MG63 (cell line): Measurements from ENCODE around the gene SMIM41. TPM values are rescaled to one million over a fixed set of nuclear protein-coding genes. Genes with fewer than 3 reads are reported as not detected.

Source experiments
- DNase-seq: peaks from one replicate; pipeline ENCODE4 v3.0.0-alpha.2; 2020
- H3K27me3 ChIP-seq: fragments of 250-450 bp; sonication (Bioruptor Pico); 2 replicates; pipeline ENCODE4 v1.5.1; 2020; ENCODE audit warnings: mild to moderate bottlenecking, moderate library complexity
- H3K36me3 ChIP-seq: fragments of 250-450 bp; sonication (Bioruptor Pico); 2 replicates; pipeline ENCODE4 v1.5.1; 2020; ENCODE audit warnings: mild to moderate bottlenecking, moderate library complexity
- H3K4me3 ChIP-seq: fragments of 250-450 bp; sonication (Bioruptor Pico); 2 replicates; pipeline ENCODE4 v1.5.1; 2020; ENCODE audit warnings: mild to moderate bottlenecking, moderate library complexity
- H3K9me3 ChIP-seq: fragments of 250-450 bp; sonication (Bioruptor Pico); 2 replicates; pipeline ENCODE4 v1.5.1; 2020; ENCODE audit warnings: mild to moderate bottlenecking, moderate library complexity
- total RNA-seq: library from RNA; depleted of rRNA; stranded (reverse); fragments of >200 nt; shearing (Covaris generic); gene quantifications from 2 replicates; pipeline ENCODE4 v1.2.3, GENCODE V29; 2014; ENCODE audit warnings: low replicate concordance

SMIM41 gene
- total RNA-seq, 1 experiment from 2014 or later: not detected

GRCh38 chr12:52144512-52145227, 65.2 kb downstream of the SMIM41 start:
- no peak for DNase-seq
- H3K4me3 ChIP-seq: no peak overlapping the region
- no peaks in the 10 kb centered on the region for H3K27me3 ChIP-seq
- no peaks in the 10 kb centered on the region for H3K36me3 ChIP-seq
- no peaks in the 10 kb centered on the region for H3K9me3 ChIP-seq

GRCh38 chr12:52145228-52146088, 66.0 kb downstream of the SMIM41 start:
- no peaks in the 10 kb centered on the region for H3K36me3 ChIP-seq
- DNase-seq: no peak

GRCh38 chr12:52146089-52146821, 66.8 kb downstream of the SMIM41 start:
- H3K4me3 ChIP-seq: no peak overlapping the region
- H3K27me3 ChIP-seq: no peaks in the 10 kb centered on the region
- DNase-seq: no peak
- H3K36me3 ChIP-seq: no peaks in the 10 kb centered on the region
- H3K9me3 ChIP-seq: no peaks in the 10 kb centered on the region

More at GRCh38 chr12:52145228-52146088, 66.0 kb downstream of the SMIM41 start:
- no peak overlapping the region for H3K4me3 ChIP-seq
- no peaks in the 10 kb centered on the region for H3K27me3 ChIP-seq
- no peaks in the 10 kb centered on the region for H3K9me3 ChIP-seq

- no peak for DNase-seq
- Histone ChIP-seq H3K4me3 (no peak overlapping the region), H3K9me3 (no peaks in the 10 kb centered on the region), H3K27me3 (no peaks in the 10 kb centered on the region), H3K36me3 (no peaks in the 10 kb centered on the region)
These were observed 67.4 kb downstream of the SMIM41 start for GRCh38 chr12:52146822-52147366.

- DNase-seq: peak; percentile 99
- Histone ChIP-seq H3K9me3 (no peaks in the 10 kb centered on the region), H3K4me3 (no peak overlapping the region), H3K36me3 (no peaks in the 10 kb centered on the region), H3K27me3 (no peaks in the 10 kb centered on the region)
These were observed 68.0 kb downstream of the SMIM41 start for GRCh38 chr12:52147367-52147963.

- no peak overlapping the region for H3K4me3 ChIP-seq
- H3K9me3 ChIP-seq: no peaks in the 10 kb centered on the region
- no peak for DNase-seq
- H3K36me3 ChIP-seq: no peaks in the 10 kb centered on the region
- no peaks in the 10 kb centered on the region for H3K27me3 ChIP-seq
These were observed 68.5 kb downstream of the SMIM41 start for GRCh38 chr12:52147964-52148463.

GRCh38 chr12:52148464-52149181, 69.1 kb downstream of the SMIM41 start:
- Histone ChIP-seq H3K27me3 (no peaks in the 10 kb centered on the region), H3K36me3 (no peaks in the 10 kb centered on the region), H3K9me3 (no peaks in the 10 kb centered on the region), H3K4me3 (no peak overlapping the region)
- DNase-seq: peak; percentile 68

GRCh38 chr12:52149182-52149641, 69.7 kb downstream of the SMIM41 start:
- no peak for DNase-seq
- Histone ChIP-seq H3K27me3 (no peaks in the 10 kb centered on the region), H3K36me3 (no peaks in the 10 kb centered on the region), H3K9me3 (no peaks in the 10 kb centered on the region), H3K4me3 (no peak overlapping the region)

GRCh38 chr12:52149651-52150241, 70.2 kb downstream of the SMIM41 start:
- no peaks in the 10 kb centered on the region for H3K9me3 ChIP-seq
- H3K4me3 ChIP-seq: no peak overlapping the region
- H3K36me3 ChIP-seq: no peaks in the 10 kb centered on the region
- DNase-seq: peak; percentile 84
- no peaks in the 10 kb centered on the region for H3K27me3 ChIP-seq

- Histone ChIP-seq H3K27me3 (no peaks in the 10 kb centered on the region), H3K4me3 (no peak overlapping the region), H3K36me3 (no peaks in the 10 kb centered on the region), H3K9me3 (no peaks in the 10 kb centered on the region)
- no peak for DNase-seq
These were observed 71.8 kb downstream of the SMIM41 start for GRCh38 chr12:52151153-52151836.

GRCh38 chr12:52151837-52152783, 72.6 kb downstream of the SMIM41 start:
- Histone ChIP-seq H3K27me3 (no peaks in the 10 kb centered on the region), H3K36me3 (no peaks in the 10 kb centered on the region), H3K9me3 (no peaks in the 10 kb centered on the region), H3K4me3 (no peak overlapping the region)
- DNase-seq: peak; percentile 97

GRCh38 chr12:52152905-52153317, 73.4 kb downstream of the SMIM41 start:
- Histone ChIP-seq H3K4me3 (no peak overlapping the region), H3K9me3 (no peaks in the 10 kb centered on the region), H3K36me3 (no peaks in the 10 kb centered on the region), H3K27me3 (no peaks in the 10 kb centered on the region)
- DNase-seq: no peak

- no peak for DNase-seq
- Histone ChIP-seq H3K27me3 (no peaks in the 10 kb centered on the region), H3K9me3 (no peaks in the 10 kb centered on the region), H3K4me3 (no peak overlapping the region), H3K36me3 (no peaks in the 10 kb centered on the region)
These were observed 75.8 kb downstream of the SMIM41 start for GRCh38 chr12:52155048-52155868.
